Loucy (cell line): ENCODE data around the gene SH3RF3.

ENCODE experiments used
- H2AFZ ChIP-seq: fragments of 200-600 bp; sonication (generic); 2 replicates; pipeline ENCODE4 v1.6.0; 2016; ENCODE audit warnings: antibody characterized with exemption, mild to moderate bottlenecking, low read length, moderate library complexity
- H3F3A ChIP-seq: fragments of 200-600 bp; 2 replicates; pipeline ENCODE4 v1.6.0; 2016; ENCODE audit warnings: antibody characterized with exemption, low read depth, mild to moderate bottlenecking
- H3K27me3 ChIP-seq: fragments of 200-600 bp; sonication (generic); 2 replicates; pipeline ENCODE4 v1.6.1; 2014; ENCODE audit warnings: low read length, mild to moderate bottlenecking; ENCODE audit not compliant: insufficient read depth, poor library complexity, severe bottlenecking
- H3K36me3 ChIP-seq: fragments of 200-600 bp; sonication (generic); 2 replicates; pipeline ENCODE4 v1.6.1; 2016; ENCODE audit warnings: low read length; ENCODE audit not compliant: insufficient read depth
- H3K4me1 ChIP-seq: fragments of 200-600 bp; sonication (generic); 2 replicates; pipeline ENCODE4 v1.5.1; 2014; ENCODE audit warnings: low read length, mild to moderate bottlenecking; ENCODE audit not compliant: insufficient read depth, poor library complexity, severe bottlenecking
- H3K4me2 ChIP-seq: fragments of 200-600 bp; sonication (generic); 2 replicates; pipeline ENCODE4 v1.6.0; 2014; ENCODE audit warnings: antibody characterized with exemption, low read length, low read depth, mild to moderate bottlenecking; ENCODE audit not compliant: poor library complexity, severe bottlenecking
- H3K4me3 ChIP-seq: fragments of 200-600 bp; sonication (generic); 2 replicates; pipeline ENCODE4 v1.5.1; 2014; ENCODE audit warnings: low read length, mild to moderate bottlenecking, mixed read lengths; ENCODE audit not compliant: poor library complexity, severe bottlenecking
- H3K79me2 ChIP-seq: fragments of 200-600 bp; sonication (generic); 2 replicates; pipeline ENCODE4 v1.6.1; 2014; ENCODE audit warnings: low read length; ENCODE audit not compliant: insufficient read depth
- H3K9ac ChIP-seq: fragments of 200-600 bp; sonication (generic); 2 replicates; pipeline ENCODE4 v1.6.0; 2014; ENCODE audit warnings: mild to moderate bottlenecking, low read depth, low read length, moderate library complexity; ENCODE audit not compliant: poor library complexity, severe bottlenecking
- H3K9me2 ChIP-seq: fragments of 200-600 bp; sonication (generic); replicated peaks from 2 replicates; pipeline ENCODE4 v1.6.1; 2016; ENCODE audit warnings: low read depth, low read length, mixed read lengths
- H3K9me3 ChIP-seq: fragments of 200-600 bp; sonication (generic); 2 replicates; pipeline ENCODE4 v1.6.1; 2014; ENCODE audit warnings: mild to moderate bottlenecking, antibody characterized with exemption, low read length, low read depth; ENCODE audit not compliant: insufficient read depth
- H4K20me1 ChIP-seq: fragments of 200-600 bp; sonication (generic); 2 replicates; pipeline ENCODE4 v1.6.0; 2014; ENCODE audit warnings: antibody characterized with exemption, low read length, mild to moderate bottlenecking; ENCODE audit not compliant: insufficient read depth, poor library complexity, severe bottlenecking
- CTCF ChIP-seq: fragments of 200-600 bp; sonication (generic); conservative IDR thresholded peaks from 2 replicates; pipeline ENCODE4 v1.5.1; 2014; ENCODE audit warnings: mild to moderate bottlenecking, antibody characterized with exemption, low read length
- EZH2phosphoT487 ChIP-seq: fragments of 200-600 bp; IDR thresholded peaks from 2 replicates; pipeline ENCODE4 v1.6.1; 2018; ENCODE audit warnings: antibody characterized with exemption, mild to moderate bottlenecking, moderate library complexity, borderline replicate concordance

The SH3RF3 gene

GRCh38 chr2:109322111-109322510, 193.1 kb downstream of the SH3RF3 start:
- no peak for TF ChIP-seq CTCF
- no peak for TF ChIP-seq EZH2phosphoT487
- Histone ChIP-seq H3F3A (no peaks in the 10 kb centered on the region), H3K79me2 (peaks cover 7% of the 10 kb centered on the region), H3K9me3 (no peaks in the 10 kb centered on the region), H3K9me2 (no peaks in the 10 kb centered on the region), H3K27me3 (no peaks in the 10 kb centered on the region), H3K9ac (no peak overlapping the region), H4K20me1 (no peaks in the 10 kb centered on the region), H3K4me3 (no peak overlapping the region), H3K4me1 (peaks cover 23% of the 10 kb centered on the region), H3K36me3 (no peaks in the 10 kb centered on the region), H3K4me2 (no peak overlapping the region), H2AFZ (no peak overlapping the region)

GRCh38 chr2:109322641-109323040, 193.6 kb downstream of the SH3RF3 start:
- Histone ChIP-seq H3K79me2 (peaks cover 6% of the 10 kb centered on the region), H3K27me3 (no peaks in the 10 kb centered on the region), H3K9ac (no peak overlapping the region), H3K4me1 (peaks cover 23% of the 10 kb centered on the region), H3K4me3 (no peak overlapping the region), H3K4me2 (no peak overlapping the region), H4K20me1 (no peaks in the 10 kb centered on the region), H3F3A (no peaks in the 10 kb centered on the region), H3K9me2 (no peaks in the 10 kb centered on the region), H3K36me3 (no peaks in the 10 kb centered on the region), H2AFZ (no peak overlapping the region), H3K9me3 (no peaks in the 10 kb centered on the region)
- TF ChIP-seq EZH2phosphoT487 = no peak

- Histone ChIP-seq H3F3A (no peaks in the 10 kb centered on the region), H3K9me3 (no peaks in the 10 kb centered on the region), H3K9me2 (no peaks in the 10 kb centered on the region), H2AFZ (no peak overlapping the region), H3K27me3 (no peaks in the 10 kb centered on the region), H3K4me3 (no peak overlapping the region), H3K4me2 (no peak overlapping the region), H3K9ac (no peak overlapping the region), H3K4me1 (peaks cover 38% of the 10 kb centered on the region), H4K20me1 (no peaks in the 10 kb centered on the region), H3K79me2 (peaks cover 12% of the 10 kb centered on the region), H3K36me3 (no peaks in the 10 kb centered on the region)
- TF ChIP-seq EZH2phosphoT487 = no peak
- no peak for TF ChIP-seq CTCF
These were observed 195.9 kb downstream of the SH3RF3 start for GRCh38 chr2:109324861-109325260.

GRCh38 chr2:109325570-109325969, 196.6 kb downstream of the SH3RF3 start:
- no peak overlapping the region for H3K4me3 ChIP-seq
- no peaks in the 10 kb centered on the region for H3F3A ChIP-seq
- no peaks in the 10 kb centered on the region for H3K36me3 ChIP-seq
- peaks cover 37% of the 10 kb centered on the region for H3K4me1 ChIP-seq
- H3K27me3 ChIP-seq = no peaks in the 10 kb centered on the region
- H4K20me1 ChIP-seq = no peaks in the 10 kb centered on the region
- H3K79me2 ChIP-seq = peaks cover 13% of the 10 kb centered on the region
- no peak overlapping the region for H3K4me2 ChIP-seq
- H3K9me2 ChIP-seq = no peaks in the 10 kb centered on the region
- no peak overlapping the region for H2AFZ ChIP-seq
- TF ChIP-seq CTCF = no peak
- TF ChIP-seq EZH2phosphoT487 = no peak
- H3K9ac ChIP-seq = peak overlapping the region; percentile 35
- no peaks in the 10 kb centered on the region for H3K9me3 ChIP-seq
